Smooth muscle cell (in vitro differentiated cells): ENCODE results near the gene HOXA3. TPM values are rescaled to one million over a fixed set of nuclear protein-coding genes. Genes with fewer than 3 reads are reported as not detected.
A peak's percentile ranks its signal among the peaks of the same experiment; 100 is the strongest.

Source experiments
- DNase-seq: peaks from one replicate; lab custom pipeline; 2025; ENCODE audit not compliant: unreplicated experiment; lab: John Stamatoyannopoulos, UW
- H2AFZ ChIP-seq: fragments of 200-600 bp; sonication (generic); 2 replicates; pipeline ENCODE4 v1.6.0; 2016; ENCODE audit warnings: antibody characterized with exemption, low read depth, mild to moderate bottlenecking
- H3F3A ChIP-seq: fragments of 200-600 bp; sonication (generic); 2 replicates; pipeline ENCODE4 v1.6.0; 2017; ENCODE audit warnings: antibody characterized with exemption, low read depth
- H3K27ac ChIP-seq: fragments of 200-600 bp; sonication (generic); 2 replicates; pipeline ENCODE4 v1.5.1; 2016; ENCODE audit warnings: low read depth, mild to moderate bottlenecking
- H3K27me3 ChIP-seq: fragments of 200-600 bp; sonication (generic); 2 replicates; pipeline ENCODE4 v1.6.1; 2016; ENCODE audit warnings: low read depth, mild to moderate bottlenecking
- H3K36me3 ChIP-seq: fragments of 200-600 bp; sonication (generic); 2 replicates; pipeline ENCODE4 v1.5.1; 2016; ENCODE audit warnings: low read depth
- H3K4me1 ChIP-seq: fragments of 200-600 bp; sonication (generic); 2 replicates; pipeline ENCODE4 v1.5.1; 2016; ENCODE audit warnings: low read depth
- H3K4me2 ChIP-seq: fragments of 200-600 bp; sonication (generic); 2 replicates; pipeline ENCODE4 v1.6.0; 2016; ENCODE audit warnings: mild to moderate bottlenecking
- H3K4me3 ChIP-seq: fragments of 200-600 bp; sonication (generic); 2 replicates; pipeline ENCODE4 v1.5.1; 2016; ENCODE audit warnings: mild to moderate bottlenecking
- H3K79me2 ChIP-seq: fragments of 200-600 bp; sonication (generic); 2 replicates; pipeline ENCODE4 v1.6.0; 2016; ENCODE audit warnings: low read depth, mild to moderate bottlenecking
- H3K9ac ChIP-seq: fragments of 200-600 bp; sonication (generic); 2 replicates; pipeline ENCODE4 v1.6.0; 2016; ENCODE audit warnings: low read depth
- H3K9me3 ChIP-seq: fragments of 200-600 bp; sonication (generic); replicated peaks from 2 replicates; pipeline ENCODE4 v1.5.1; 2016; ENCODE audit warnings: low read depth
- H4K20me1 ChIP-seq: fragments of 200-600 bp; sonication (generic); 2 replicates; pipeline ENCODE4 v1.6.0; 2016; ENCODE audit warnings: low read depth
- WGBS: methylation state at CpG from one replicate; pipeline ENCODE4 v1.1.7; 2016; ENCODE audit warnings: low lambda C conversion rate; 5-methylcytosine and 5-hydroxymethylcytosine counted together
- polyA plus RNA-seq: library from polyadenylated mRNA; unstranded; fragments of >200 nt; fragmentation: Nextera tagmentation; extraction: Ambion mirVana; gene quantifications from 2 replicates; pipeline ENCODE4 v1.2.1, GENCODE V29; 2016
- total RNA-seq: library from RNA; depleted of rRNA; stranded (reverse); fragments of >200 nt; gene quantifications from 2 replicates; pipeline ENCODE4 v1.2.3, GENCODE V29; 2014
- TF ChIP-seq, protein P1 (sequence below): fragments of 200-600 bp; sonication (generic); IDR thresholded peaks from 2 replicates; pipeline ENCODE4 v1.5.1; 2017; ENCODE audit warnings: borderline replicate concordance, mild to moderate bottlenecking, antibody characterized with exemption; ENCODE audit not compliant: insufficient read depth, poor library complexity, severe bottlenecking

Gene HOXA3
- total and polyA plus RNA-seq, 2 experiments from 2014 or later = 0.13 to 0.31 TPM

GRCh38 chr7:27179503-27180430 is 27.4 kb upstream of the HOXA3 start:
- H3K36me3 ChIP-seq = no peaks in the 10 kb centered on the region
- peak overlapping the region; percentile 74 for H2AFZ ChIP-seq
- TF ChIP-seq, protein P1, sequence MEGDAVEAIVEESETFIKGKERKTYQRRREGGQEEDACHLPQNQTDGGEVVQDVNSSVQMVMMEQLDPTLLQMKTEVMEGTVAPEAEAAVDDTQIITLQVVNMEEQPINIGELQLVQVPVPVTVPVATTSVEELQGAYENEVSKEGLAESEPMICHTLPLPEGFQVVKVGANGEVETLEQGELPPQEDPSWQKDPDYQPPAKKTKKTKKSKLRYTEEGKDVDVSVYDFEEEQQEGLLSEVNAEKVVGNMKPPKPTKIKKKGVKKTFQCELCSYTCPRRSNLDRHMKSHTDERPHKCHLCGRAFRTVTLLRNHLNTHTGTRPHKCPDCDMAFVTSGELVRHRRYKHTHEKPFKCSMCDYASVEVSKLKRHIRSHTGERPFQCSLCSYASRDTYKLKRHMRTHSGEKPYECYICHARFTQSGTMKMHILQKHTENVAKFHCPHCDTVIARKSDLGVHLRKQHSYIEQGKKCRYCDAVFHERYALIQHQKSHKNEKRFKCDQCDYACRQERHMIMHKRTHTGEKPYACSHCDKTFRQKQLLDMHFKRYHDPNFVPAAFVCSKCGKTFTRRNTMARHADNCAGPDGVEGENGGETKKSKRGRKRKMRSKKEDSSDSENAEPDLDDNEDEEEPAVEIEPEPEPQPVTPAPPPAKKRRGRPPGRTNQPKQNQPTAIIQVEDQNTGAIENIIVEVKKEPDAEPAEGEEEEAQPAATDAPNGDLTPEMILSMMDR = peak; percentile 87
- H3K9ac ChIP-seq = peak overlapping the region; percentile 75
- DNase-seq = peak; percentile 71
- H3K4me3 ChIP-seq = peak overlapping the region; percentile 67
- H4K20me1 ChIP-seq = peaks cover 24% of the 10 kb centered on the region
- no peaks in the 10 kb centered on the region for H3K27me3 ChIP-seq
- H3F3A ChIP-seq = no peaks in the 10 kb centered on the region
- WGBS = 4% methylated on average over 56 of the region's 56 CpGs
- no peaks in the 10 kb centered on the region for H3K9me3 ChIP-seq
- H3K4me1 ChIP-seq = peaks cover 7% of the 10 kb centered on the region
- H3K4me2 ChIP-seq = peak overlapping the region; percentile 89
- H3K79me2 ChIP-seq = peaks cover 80% of the 10 kb centered on the region
- H3K27ac ChIP-seq = peak overlapping the region; percentile 95

DNA sequence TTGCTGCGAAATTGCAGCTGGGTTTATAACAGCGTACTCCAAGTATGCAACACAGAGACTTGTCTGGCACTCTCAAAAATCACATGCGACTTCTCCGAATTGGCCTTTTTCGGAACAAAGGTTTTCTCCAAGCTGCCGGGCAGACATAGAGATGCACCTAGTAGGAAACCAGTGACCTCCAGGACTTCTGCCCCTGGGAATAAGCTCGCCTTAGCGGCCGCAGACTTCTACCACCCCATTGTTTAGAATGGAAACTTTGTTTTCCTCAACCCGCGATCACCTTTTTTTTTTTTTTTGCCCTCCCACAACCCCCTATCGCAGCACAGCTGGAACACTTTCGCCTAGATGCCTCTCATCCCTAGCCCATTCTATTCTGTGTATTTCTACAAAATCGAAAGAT is 26.6 kb upstream of the HOXA3 start:
- 17% methylated on average over 14 of the region's 14 CpGs for WGBS
- H3K4me1 ChIP-seq = peaks cover 7% of the 10 kb centered on the region
- H3K4me2 ChIP-seq = peak overlapping the region; percentile 89
- DNase-seq = no peak
- H3K4me3 ChIP-seq = peak overlapping the region; percentile 67
- no peaks in the 10 kb centered on the region for H3K27me3 ChIP-seq
- peaks cover 24% of the 10 kb centered on the region for H4K20me1 ChIP-seq
- H3F3A ChIP-seq = no peaks in the 10 kb centered on the region
- H2AFZ ChIP-seq = peak overlapping the region; percentile 74
- no peaks in the 10 kb centered on the region for H3K9me3 ChIP-seq
- H3K27ac ChIP-seq = peak overlapping the region; percentile 95
- peak overlapping the region; percentile 75 for H3K9ac ChIP-seq
- TF ChIP-seq, protein P1 = no peak
- peaks cover 80% of the 10 kb centered on the region for H3K79me2 ChIP-seq
- H3K36me3 ChIP-seq = no peaks in the 10 kb centered on the region

DNA sequence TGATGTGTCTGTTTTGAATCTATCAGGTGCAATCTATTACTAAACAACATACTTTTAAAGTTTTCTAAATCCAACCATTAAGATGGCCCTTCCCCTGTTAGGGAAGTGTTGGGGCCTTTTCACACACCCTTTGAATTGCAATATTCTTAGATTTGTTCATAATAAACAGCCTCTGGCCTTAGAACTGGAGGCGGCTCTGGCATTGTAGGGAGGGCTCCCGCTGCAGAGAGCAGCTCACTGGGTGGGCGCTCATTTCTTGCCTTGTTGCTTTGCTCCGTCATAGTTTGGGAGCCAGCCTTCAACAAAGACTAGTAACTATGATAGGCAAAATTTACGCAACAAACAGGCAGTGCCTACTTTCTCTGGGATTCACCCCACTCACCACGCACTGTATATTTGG is 26.0 kb upstream of the HOXA3 start:
- 41% methylated on average over 6 of the region's 6 CpGs for WGBS
- Histone ChIP-seq H3F3A (no peaks in the 10 kb centered on the region), H3K4me2 (peak overlapping the region; percentile 89), H2AFZ (no peak overlapping the region), H4K20me1 (peaks cover 23% of the 10 kb centered on the region), H3K27ac (peak overlapping the region; percentile 95), H3K4me1 (peaks cover 7% of the 10 kb centered on the region), H3K79me2 (peaks cover 80% of the 10 kb centered on the region), H3K36me3 (no peaks in the 10 kb centered on the region), H3K4me3 (peak overlapping the region; percentile 67), H3K9ac (peak overlapping the region; percentile 75), H3K27me3 (no peaks in the 10 kb centered on the region), H3K9me3 (no peaks in the 10 kb centered on the region)
- DNase-seq = no peak
- TF ChIP-seq, protein P1 = no peak
